Fibroblast of skin of right quadriceps (primary cell): Measurements from ENCODE around the gene ARHGDIA.

ENCODE experiments used
- DNase-seq: peaks from one replicate; pipeline ENCODE4 v3.0.0-alpha.2; 2013

Gene ARHGDIA

GRCh38 chr17:81905993-81906392, 34.9 kb upstream of the ARHGDIA start:
- DNase-seq = no peak

DNA sequence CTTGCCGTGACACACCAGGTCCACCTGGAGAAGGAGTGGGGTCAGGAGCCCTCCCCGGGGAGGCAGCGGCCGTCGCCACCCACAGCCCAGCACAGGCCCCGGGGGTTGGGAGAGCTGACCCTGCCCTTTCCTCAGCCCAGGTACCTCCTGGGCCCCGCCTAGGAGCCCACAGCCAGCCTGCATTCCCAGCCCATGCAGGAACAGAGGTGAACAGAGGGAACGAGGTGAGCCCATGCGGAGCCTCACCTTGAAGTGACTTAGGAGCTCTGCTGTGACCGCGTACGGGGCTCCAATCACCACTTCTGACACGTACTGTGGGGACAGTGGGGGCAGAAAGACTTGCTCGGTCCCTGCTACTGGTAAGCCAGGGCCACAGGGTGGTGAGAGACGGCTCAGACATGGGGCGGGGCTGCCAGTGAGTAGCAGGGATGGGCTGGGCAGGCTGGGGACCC, 34.3 kb upstream of the ARHGDIA start:
- no peak for DNase-seq

DNA sequence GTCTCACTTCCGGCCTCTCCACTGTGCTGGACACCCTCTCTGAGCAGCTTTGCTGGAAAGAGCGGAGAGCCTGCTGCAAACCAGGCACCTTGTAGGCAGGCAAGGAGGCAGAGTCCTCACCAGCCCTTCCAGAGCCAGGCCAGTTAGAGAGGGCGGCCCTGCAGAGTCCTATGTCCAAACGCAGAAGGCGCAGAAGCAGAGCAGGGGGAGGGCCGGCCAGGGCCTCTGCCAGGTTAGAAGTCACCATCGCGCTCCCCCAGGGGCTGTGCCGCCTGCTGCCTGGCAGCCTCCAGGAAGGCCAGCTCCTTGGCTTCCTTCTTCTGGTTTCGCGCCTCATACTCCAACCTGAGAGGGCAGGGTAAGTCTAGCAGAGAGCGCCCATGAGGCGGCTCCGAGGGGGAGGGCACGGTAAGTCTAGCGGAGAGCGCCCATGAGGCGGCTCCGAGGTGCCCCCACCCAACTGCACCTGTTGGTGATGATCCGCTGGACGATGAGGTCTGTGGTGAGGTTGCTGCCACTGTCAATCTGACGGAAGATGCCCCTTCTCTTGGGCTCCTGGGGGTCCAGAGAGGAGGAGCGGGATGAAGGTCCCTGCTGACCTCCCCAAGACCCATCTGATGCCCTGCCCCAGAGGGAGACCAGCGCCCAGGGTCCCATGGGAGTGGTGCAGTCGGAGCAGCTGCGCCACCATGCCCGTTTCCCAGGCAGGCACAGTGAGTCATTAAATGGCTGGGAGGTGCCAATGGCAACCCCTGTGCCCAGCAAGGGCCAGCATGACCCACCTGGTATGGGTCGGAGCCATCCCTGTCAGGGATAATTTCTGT, 33.7 kb upstream of the ARHGDIA start:
- no peak for DNase-seq

DNA sequence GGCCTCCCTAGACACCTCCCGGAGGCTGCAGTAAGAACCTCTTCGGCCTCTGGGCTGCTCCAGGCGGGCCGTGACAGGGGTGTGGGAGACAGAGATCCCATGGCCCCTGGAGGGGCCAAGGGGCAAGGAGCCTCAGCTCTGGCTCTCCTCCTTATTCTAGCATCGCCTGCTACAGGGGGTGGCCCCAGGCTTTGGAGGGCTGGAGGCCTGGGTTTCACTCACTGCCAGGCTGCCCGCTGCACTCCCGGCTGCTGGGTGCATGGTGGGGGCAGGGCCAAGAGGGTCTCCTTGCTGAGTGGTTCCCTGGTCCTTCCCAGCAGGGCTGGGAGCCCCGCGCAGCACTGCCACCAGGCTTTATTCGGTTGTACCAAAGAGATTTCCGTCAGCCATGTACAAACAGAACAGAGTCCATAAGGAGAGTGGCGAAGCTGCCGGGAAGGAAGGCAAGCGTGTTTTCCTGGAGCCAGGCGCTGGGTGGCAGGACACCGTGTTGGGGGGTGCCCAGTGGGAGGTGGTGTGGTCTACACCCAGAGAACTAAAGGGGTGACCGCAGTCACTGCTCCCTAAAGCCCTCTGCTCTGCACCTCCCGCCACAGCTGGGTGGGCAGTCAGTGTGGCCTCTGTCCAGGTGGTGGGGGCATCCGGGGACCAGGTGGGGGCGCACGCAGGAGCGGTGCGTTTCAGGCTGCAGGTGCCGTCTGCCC, 32.9 kb upstream of the ARHGDIA start:
- no peak for DNase-seq

GRCh38 chr17:81903415-81903831, 32.3 kb upstream of the ARHGDIA start:
- DNase-seq = no peak

DNA sequence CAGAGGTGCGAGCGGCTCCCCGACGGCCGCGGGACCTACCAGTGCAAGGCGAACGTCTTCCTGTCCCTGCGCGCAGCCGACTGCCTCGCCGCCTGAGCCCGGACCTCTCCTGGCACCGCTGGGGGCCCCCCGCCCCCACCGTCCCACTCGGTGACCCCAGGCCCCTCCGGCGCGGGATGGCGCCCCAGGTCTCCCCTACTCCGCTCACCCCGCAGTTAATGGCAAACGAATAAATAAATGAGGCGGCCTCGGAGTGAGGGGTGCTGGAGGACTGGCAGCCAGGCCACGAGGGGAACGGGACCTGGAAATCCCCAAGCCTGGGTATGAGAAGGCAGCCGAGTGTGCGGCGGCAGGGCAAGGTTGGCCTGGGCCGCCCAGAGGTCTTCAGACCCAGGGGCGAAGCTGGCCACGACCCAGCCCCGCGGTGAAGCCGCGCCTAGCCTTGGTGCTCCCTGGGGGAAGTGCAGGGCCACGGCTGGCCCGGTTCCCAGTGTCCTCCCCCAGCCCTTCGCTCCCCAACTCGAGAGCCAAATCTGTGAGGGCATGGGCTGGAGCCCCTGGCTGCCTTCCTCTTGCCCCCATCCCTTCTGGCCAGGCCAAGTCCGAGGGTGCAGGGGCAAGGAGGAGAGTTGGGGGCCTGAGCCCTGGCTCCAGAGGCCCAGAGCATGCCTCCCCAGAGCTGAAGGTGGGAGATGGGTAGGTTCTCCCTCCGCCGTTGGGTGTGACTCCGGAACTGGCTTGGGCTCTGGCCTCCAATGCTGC, 31.7 kb upstream of the ARHGDIA start:
- DNase-seq = no peak

DNA sequence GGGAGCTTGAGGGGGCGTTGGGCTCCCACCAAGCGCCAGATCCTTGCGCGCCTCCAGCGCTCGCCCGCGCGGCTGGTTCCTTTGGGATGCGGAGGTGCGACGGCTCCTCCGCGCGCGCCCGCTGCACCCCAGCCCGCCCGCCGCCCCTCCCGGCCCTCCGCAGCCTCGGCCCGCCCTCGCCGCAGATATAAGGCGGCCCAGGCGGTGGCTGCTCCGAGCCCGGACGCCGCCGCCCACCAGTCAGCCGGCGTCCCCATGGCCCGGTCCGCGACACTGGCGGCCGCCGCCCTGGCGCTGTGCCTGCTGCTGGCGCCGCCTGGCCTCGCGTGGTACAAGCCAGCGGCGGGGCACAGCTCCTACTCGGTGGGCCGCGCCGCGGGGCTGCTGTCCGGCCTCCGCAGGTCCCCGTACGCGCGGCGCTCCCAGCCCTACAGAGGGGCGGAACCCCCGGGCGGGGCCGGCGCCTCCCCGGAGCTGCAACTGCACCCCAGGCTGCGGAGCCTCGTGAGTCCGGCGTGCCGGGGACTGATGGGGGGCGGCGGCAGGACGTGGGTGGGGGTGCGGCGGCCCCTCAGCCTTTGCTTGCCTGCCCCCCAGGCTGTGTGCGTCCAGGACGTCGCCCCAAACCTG, 31.0 kb upstream of the ARHGDIA start, which contains the start of gene NPB:
TSS of gene NPB (plus strand) at position 216 of the 630 bp plus-strand sequence. CDS start at position 256, 40 bp downstream.
- no peak for DNase-seq

GRCh38 chr17:81901167-81902022, 30.3 kb upstream of the ARHGDIA start:
- DNase-seq = no peak

DNA sequence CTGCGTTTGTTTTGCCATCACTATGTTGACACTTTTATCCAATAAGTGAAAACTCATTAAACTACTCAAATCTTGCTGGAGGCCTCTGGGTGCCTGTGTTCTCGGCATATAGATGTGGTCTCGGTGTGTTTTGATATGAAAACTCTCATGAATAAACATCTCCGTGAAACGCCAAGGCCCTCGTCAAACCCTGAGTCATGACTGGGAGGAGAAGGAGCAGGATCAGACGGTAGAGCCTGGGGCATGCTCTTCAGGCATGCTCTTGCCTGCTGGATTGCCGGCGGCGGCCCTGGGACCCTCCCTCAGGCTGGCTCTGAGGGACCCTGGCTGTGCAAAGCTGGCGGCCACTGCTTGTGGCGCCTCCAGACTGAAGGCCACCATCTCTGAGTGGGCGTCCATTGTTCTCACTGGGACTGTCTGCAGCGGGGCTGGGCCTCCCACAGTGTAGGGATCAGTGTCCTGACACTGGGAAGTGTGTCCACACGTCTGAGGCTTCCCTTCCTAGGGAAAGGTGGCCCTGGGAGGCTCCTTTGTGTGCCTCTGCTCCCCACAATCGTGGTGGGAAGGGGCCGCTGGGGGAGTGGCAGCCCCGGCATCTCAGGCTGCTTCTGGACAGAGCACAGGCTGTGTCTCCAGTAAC, 29.2 kb upstream of the ARHGDIA start:
- DNase-seq = no peak

DNA sequence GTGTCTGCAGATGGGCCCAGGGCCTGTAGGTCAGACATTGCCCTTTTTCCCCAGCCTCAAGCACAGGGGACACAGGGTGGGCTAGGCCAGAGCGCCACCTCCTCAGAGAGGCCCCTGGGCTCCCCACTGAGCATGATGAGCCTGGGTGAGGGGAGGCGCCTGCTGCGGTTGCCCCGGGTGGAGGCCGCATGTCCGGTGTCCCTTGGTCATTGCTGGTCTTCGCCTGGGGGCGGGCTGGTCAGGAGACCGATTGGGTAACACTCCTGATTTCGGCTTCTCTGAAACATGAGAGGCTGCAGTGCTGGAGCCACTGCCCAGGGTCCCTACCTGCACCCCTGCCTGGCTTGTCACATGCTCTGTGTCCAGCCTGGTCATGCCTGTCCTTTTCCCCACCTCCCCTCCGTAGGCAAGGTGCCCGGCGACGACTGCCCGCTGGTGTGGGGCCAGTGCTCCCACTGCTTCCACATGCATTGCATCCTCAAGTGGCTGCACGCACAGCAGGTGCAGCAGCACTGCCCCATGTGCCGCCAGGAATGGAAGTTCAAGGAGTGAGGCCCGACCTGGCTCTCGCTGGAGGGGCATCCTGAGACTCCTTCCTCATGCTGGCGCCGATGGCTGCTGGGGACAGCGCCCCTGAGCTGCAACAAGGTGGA, 28.5 kb upstream of the ARHGDIA start:
- DNase-seq = no peak

GRCh38 chr17:81898885-81899284, 27.7 kb upstream of the ARHGDIA start:
- DNase-seq = no peak

DNA sequence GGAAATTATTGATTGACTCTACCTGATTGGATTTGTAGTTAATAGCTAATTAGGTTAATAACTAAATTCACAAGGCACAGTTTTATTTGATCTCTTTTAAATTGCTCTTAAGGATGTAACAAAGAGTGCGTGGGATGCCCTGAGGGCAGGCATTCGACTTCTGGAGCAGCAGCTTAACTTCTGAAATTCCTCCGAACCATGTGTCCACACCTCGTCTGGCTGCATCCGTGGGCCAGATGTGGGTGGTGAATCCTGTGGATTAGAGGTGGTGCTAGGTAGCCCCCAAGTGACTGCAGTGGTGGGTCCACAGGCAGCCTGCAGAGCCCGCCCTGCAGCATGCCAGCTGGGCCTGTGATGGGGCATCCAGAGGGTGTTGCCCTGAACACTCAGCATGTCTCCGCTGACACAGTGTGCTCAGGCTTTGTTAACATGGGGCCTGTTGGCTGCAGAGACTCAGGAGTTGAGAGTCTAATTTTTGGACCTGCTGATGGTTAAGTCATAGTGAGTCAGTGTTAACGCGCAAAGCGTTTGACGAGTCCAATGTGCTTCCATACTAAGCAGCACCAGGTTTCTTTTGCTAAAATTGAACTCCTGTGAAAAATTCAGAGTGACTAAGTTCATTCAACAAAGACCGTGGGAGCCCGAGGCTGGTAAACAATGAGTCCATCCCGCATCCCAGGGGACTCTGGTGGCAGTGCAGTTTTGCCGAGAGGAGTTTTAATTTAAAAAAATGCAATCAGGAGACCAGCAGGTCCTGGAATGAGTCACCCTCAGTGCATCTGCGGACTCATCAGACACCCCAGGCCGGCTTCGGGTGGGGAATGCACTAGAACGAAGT, 27.1 kb upstream of the ARHGDIA start:
- peak; percentile 94 for DNase-seq

GRCh38 chr17:81895400-81895799, 24.3 kb upstream of the ARHGDIA start:
- DNase-seq = no peak

- DNase-seq = no peak
Measured at GRCh38 chr17:81891303-81891552, 20.1 kb upstream of the ARHGDIA start.

DNA sequence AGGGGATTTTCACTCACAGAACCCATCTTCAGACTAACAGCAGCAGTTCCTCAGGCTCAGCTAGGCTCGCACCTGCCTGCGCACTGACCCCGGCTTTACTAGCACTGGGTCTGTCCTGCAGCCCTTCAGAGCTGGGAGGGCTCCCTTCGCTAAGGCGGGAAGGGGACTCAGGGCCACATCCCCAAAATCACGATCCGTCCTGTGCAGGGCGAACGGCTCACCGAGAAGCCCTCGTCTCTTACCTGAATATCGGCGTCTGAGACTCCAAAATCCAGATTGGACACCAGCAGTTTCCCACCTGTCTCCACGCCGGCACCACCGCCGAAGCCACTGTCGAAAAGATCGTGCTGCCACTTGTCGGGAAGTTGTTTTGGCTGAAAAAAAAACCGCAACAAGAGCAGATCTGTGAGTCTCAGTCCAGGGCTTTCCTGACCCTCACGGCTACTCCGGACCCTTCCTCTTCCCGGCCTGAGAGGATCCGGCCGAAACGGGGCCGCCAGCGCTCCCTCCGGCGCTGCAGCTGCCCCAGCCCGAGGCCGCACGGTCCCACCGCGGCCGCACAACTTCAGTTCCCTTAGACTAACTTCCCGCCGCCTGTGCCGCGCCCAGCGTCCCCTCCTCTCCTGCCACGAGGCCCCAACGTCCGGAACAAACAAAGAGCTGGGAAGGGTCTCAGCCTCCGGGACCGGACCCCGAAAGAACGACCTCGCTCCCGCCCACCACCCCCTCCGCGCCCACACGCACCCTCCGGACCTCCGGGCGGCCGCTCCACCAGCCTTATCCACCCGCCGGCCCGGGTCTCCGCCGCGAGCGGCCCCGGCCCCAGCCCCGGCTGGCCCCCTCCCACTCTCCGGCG, 19.5 kb upstream of the ARHGDIA start:
- no peak for DNase-seq

- no peak for DNase-seq
Measured at GRCh38 chr17:81889602-81890001, 18.5 kb upstream of the ARHGDIA start.

DNA sequence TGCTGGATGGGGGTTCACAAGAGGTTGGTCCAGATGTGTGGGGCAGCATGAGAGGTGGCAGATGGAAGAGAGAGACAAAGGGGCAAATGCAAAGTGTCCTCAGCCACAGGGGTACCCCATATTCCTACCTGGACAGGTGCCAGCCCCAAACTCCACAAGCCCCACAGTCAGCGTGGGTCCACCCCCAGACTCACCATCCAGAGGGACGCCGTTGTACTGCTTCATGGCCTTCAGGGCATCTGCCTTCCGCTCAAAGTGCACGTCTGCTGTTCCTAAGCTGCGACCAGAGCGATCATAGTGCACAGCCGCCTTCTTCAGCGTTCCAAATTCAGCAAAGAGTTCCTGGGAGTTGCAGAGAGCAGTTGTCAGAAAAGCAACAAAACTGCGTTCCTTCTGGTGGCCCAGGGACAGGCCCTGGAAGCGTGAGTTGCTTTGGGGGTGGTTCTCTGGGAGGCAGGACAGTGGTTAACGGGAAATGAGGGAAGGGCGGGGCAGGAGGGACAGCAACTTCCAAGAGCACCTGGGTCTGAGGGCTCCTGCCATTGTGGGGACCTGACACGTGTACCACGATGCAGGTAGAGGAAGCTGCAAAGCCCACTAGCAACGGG, 18.0 kb upstream of the ARHGDIA start:
- no peak for DNase-seq

GRCh38 chr17:81888105-81888987, 17.2 kb upstream of the ARHGDIA start:
- DNase-seq = no peak
